ENCODE data around the gene NR1H2.
"Not testable (repeated sequence)": the region's sequence is repeated elsewhere in the genome, so short reads cannot be mapped to it uniquely, and the experiment has no call there.

Gene NR1H2

DNA sequence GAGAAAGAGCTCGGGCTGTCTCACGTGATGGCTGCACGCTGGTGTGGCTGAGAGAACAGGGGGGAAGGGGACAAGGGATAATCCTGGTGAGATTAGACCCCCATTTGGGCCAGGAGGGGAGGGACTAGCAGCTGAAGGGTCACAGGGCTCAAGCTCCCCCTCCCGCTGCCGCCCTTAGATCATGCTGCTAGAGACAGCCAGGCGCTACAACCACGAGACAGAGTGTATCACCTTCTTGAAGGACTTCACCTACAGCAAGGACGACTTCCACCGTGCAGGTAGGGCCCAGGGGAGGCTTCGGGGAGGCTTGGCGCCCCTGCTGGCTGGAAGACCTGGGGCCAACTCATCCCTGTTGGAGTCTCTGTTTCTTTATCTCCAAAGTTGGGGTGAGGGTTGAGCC lies 3.3 kb downstream of the NR1H2 start:
- no peak for DNase-seq

- no peak for DNase-seq
These were observed 3.9 kb downstream of the NR1H2 start for GRCh38 chr19:50380137-50380536.

DNA sequence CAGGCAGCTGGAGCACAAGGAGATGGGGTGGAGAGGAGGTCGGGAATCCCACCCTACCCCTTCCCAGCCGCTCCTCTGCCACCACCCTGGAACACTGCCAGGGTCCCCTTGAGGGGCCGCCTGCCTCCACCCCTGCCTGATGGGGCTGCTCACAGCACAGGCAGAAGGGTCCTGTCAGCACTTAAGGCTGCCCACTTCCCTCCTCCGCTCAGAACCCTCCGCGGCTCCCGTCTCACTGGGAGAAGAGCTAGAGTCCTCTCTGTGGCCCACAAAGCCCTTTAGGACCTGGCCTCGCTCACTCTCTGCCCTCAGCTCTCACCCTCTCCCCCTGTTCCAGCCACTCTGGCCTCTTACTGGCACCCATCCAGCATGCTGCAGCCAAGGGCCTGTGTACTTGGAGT lies 4.5 kb downstream of the NR1H2 start:
- DNase-seq, result no peak

- DNase-seq, result no peak
These were observed 5.8 kb downstream of the NR1H2 start for GRCh38 chr19:50381881-50382729.

DNA sequence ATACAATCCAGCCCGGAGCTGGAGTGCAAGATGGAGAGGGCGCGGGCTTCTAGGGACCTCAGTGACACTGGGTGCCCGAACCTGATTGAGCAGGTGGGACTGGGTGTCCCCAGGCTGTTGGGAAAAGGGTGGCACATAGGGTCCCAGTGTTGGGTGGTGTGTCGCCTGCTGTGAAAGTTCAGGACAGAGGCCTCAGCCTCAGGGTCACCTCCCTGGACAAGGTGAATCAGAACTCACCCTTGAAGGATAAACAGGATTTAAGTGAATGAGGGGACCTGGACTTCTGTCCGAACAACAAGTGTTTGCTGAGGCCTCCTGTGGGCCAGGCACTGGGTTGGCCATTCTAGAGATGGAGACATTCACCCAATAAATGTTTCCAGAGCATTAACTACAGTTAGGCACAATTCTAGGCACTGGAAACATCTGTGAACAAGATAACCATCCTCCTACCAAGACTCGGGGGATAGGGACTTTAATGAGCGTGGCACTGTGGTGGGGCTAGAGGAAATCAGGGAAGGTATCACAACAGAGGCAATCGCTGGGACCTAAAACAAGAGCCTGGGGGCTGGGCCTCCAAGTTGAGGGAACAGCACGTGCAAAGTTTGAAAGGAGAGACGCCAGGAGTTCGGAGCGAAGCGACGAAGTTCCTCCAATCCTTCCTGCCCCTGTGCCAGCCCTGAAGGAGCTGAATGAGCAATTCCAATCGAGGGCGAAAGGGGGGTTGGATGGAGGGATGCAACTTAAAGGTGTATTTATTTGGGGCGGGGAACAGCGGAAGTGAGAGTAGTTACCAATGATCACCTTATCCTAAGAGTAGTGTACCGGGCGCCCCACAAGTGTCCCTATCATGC lies 7.0 kb downstream of the NR1H2 start:
- DNase-seq, result no peak

- DNase-seq, result peak; percentile 98
These were observed 7.8 kb downstream of the NR1H2 start, which contains the start of gene POLD1 for GRCh38 chr19:50383852-50384684. POLD1 (plus strand) TSS chr19:50384347; CDS start chr19:50398852, 14,505 bp downstream.

- DNase-seq, result peak; percentile 67
These were observed 8.7 kb downstream of the NR1H2 start for GRCh38 chr19:50384685-50385535.

- peak; percentile 93 for DNase-seq
These were observed 11.1 kb downstream of the NR1H2 start for GRCh38 chr19:50387176-50387867.

DNA sequence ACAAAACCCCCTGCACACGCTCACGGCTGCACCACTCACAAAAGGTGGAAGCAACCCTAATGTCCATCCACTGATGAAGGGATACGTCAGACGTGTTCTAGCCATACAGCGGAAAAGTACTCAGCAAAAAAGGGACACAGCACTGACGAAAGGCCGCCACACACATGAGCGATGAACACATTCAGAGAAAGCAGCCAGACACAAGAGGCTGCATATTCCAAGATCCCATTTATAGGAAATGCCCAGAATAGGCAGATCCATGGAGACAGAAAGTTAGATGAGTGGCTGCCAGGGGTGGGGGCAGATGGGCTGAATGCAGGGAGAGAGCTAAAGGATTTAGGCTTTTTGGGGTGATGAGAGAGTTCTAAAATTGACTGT lies 11.6 kb downstream of the NR1H2 start:
- DNase-seq, result no peak

- not testable (repeated sequence) for DNase-seq
These were observed 14.0 kb downstream of the NR1H2 start for GRCh38 chr19:50390295-50390694.

DNA sequence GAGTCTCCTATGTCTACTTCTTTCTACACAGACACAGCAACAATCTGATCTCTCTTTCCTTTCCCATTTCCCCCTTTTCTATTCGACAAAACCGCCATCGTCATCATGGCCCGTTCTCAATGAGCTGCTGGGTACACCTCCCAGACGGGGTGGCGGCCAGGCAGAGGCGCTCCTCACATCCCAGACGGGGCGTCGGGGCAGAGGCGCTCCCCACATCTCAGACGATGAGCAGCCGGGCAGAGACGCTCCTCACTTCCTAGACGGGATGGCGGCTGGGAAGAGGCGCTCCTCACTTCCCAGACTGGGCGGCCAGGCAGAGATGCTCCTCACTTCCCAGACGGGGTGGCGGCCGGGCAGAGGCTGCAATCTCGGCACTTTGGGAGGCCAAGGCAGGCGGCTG lies 14.7 kb downstream of the NR1H2 start:
- not testable (repeated sequence) for DNase-seq

DNA sequence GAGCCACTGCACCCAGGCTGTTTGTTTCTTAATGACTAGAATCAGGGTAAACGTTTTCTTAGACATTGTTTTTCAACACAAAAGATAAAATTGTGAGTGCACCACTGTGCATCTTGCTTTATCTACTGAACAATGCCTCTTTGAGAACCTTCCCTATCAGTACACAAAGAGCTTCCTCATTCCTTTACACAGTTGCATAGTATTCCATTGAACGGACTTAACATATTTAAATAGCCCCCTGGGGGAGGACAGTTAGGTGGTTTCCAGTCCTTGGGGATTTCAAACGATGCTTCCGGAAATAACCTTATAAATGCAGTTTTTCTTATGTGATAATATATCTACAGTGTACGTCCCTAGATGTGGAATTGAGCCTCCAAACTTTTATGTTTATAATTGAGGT lies 16.5 kb downstream of the NR1H2 start:
- DNase-seq, result no peak

DNA sequence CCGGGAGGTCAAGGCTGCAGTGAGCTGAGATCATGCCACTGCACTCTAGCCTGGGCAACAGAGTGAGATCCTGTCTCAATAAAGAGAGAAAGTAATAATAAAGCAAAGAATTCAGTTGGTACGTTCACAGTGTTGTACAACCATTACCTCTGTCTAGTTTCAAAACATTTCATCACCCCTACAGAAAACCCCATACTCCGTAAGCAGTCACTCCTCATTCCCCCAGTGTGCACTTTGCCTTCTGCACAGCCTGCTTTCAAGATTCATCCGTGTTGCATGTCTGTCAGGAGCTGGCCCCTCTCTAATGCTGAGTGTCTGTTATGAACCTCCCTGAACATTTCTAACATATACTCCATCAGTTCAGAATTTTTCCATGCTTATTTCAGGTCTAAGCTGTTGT lies 17.3 kb downstream of the NR1H2 start:
- peak; percentile 8 for DNase-seq

DNA sequence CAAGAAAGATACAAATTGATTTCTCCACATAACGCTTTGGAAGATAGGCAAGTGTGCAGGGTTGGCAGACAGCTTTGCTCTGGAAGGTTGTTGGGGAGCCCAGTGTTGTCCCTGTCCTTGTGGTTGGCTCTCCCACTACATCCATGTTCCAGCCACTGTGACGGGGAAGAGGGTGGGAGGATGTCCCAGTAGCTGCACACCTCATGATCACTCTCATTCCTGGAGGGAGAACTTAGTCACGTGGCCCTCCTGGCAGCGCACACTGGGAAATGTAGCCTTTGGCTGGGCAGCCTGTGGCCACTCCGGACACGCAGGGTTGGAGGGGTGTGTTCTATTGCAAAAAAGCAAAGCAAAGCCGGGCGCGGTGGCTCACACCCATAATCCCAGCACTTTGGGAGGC lies 17.8 kb downstream of the NR1H2 start:
- no peak for DNase-seq

DNA sequence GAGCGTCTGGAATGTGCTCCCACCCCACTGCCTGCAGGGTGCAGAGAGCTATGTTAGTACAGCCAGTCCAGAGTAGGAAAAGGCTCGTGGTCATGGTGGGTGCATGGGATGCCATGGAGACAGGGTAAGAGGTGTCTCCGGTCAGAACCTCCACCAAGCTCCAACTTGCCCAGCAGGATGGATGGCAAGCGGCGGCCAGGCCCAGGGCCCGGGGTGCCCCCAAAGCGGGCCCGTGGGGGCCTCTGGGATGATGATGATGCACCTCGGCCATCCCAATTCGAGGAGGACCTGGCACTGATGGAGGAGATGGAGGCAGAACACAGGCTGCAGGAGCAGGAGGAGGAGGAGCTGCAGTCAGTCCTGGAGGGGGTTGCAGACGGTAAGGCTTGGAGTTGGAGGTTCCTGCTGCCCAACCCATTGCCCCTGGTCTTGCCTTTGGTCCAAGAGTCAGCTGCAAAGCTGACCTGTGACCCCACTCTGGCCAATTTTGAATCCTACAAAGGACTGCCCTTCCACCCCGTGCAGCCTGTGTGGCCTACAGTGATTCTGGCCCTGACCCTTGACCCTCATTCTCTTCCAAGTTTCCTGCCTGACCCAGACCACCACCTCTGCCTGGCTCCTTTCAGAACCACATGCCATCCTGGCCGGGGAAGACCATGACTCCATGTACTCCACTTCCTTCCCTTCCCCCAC lies 22.6 kb downstream of the NR1H2 start:
- DNase-seq, result no peak

DNA sequence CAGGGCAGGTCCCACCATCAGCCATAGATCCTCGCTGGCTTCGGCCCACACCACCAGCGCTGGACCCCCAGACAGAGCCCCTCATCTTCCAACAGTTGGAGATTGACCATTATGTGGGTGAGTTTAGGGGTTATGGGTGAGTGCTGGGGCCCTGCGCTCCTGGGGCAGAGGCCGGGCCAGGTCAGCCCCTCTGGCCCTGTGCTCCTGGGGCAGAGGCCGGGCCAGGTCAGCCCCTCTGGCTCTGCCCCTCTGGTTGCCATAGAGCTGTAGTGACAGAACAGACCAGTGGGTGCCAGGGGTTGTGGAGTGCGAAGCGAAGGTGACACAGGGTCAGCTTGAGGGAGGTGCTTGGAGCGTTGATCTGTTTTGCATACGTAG lies 23.1 kb downstream of the NR1H2 start:
- no peak for DNase-seq

DNA sequence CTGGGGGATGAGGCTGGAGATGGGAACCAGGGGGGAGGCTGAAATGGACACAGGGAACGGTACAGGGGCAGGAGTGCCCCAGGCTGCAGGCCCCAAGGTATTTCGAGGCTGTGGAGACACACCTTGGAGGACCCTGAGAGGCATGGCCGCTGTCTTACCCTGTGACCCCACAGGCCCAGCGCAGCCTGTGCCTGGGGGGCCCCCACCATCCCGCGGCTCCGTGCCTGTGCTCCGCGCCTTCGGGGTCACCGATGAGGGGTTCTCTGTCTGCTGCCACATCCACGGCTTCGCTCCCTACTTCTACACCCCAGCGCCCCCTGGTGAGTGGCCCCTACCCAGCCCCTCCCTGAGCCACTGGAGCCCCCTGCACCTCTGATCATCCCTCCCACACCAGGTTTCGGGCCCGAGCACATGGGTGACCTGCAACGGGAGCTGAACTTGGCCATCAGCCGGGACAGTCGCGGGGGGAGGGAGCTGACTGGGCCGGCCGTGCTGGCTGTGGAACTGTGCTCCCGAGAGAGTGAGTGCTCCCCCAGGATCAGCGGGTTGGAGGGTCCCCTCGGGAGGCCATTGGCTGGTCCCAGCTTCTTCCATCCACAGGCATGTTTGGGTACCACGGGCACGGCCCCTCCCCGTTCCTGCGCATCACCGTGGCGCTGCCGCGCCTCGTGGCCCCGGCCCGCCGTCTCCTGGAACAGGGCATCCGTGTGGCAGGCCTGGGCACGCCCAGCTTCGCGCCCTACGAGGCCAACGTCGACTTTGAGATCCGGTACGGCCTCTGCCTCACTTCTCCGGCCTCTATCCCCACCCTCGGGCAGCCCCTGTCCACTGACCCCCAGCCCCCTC lies 25.6 kb downstream of the NR1H2 start:
- DNase-seq, result no peak

- no peak for DNase-seq
These were observed 26.5 kb downstream of the NR1H2 start for GRCh38 chr19:50402544-50403301.
